HG02981 (cell line): Measurements from ENCODE around the gene NT5C3B.
"Not testable (repeated sequence)": the region's sequence is repeated elsewhere in the genome, so short reads cannot be mapped to it uniquely, and the experiment has no call there.

Experiments
- ATAC-seq: cut with Tn5 transposase; IDR thresholded peaks from one replicate; pipeline ENCODE4 v1.9.1; 2021; ENCODE audit warnings: mild to moderate bottlenecking, moderate library complexity; ENCODE audit not compliant: unreplicated experiment

NT5C3B gene

DNA sequence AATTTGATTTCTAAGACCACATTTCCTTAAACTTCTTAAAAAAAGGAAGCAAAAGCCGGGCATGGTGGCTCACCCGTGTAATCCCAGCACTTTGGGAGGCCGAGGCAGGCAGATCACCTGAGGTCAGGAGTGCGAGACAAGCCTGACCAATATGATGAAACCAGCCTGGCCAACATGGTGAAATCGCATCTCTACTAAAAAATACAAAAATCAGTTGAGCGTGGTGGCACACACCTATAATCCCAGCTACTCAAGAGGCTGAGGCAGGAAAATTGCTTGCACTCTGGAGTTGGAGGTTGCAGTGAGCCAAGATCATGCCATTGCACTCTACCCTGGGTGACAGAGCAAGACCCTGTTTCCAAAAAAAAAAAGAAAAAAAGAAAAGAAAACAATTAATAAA is 4.7 kb upstream of the NT5C3B start:
- ATAC-seq: not testable (repeated sequence)

DNA sequence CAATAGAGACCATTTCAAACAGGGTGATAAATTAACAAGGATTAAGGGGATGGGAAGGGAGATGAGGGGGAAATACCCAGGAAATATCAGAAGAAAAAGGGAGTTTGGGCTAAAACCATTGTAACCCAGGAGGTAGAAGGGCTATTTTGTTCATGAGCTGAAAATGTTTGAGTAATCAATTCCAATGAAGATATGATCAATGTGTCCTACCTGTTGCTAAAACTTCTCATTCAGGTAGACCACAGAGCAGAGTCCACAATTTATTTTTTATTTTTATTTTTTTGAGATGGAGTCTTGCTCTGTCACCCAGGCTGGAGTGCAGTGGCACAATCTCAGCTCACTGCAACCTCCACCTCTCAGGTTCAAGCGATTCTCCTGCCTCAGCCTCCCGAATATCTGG is 3.4 kb upstream of the NT5C3B start:
- ATAC-seq: not testable (repeated sequence)

DNA sequence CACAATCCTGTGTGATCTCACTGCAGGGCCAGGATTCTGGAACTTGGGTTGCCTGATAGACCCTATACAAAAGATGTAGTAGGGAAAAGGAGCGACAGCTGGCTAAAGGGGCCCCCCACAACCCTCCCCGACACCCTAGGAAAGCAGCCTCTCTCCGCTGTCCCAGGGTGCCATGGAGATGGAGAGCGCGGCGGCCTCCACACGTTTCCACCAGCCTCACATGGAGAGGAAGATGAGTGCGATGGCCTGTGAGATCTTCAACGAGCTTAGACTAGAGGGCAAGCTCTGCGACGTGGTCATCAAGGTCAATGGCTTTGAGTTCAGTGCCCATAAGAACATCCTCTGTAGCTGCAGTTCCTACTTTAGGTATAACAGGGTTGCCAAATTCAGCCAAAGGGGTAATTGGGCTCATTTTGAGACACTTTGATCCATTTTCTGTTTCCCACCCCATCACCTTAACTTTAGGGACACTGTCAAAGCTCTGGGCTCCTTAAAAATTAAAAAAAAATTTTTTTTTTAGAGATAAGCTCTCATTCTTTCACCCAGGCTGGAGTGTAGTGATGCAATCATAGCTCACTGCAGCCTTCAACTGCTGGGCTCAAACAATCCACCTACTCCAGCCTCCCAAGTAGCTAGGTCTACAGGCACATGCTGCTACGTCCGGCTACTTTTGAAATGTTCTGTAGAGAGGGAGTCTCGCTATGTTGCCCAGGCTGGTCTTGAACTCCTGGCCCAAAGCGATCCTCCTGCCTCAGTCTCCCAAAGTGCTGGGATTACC is 1.9 kb upstream of the NT5C3B start, which contains the start of gene KLHL10:
Gene KLHL10, plus strand, starts transcription at position 65 of the 778 bp plus-strand sequence. Its CDS starts 108 bp downstream, at position 173.
- ATAC-seq: no peak

DNA sequence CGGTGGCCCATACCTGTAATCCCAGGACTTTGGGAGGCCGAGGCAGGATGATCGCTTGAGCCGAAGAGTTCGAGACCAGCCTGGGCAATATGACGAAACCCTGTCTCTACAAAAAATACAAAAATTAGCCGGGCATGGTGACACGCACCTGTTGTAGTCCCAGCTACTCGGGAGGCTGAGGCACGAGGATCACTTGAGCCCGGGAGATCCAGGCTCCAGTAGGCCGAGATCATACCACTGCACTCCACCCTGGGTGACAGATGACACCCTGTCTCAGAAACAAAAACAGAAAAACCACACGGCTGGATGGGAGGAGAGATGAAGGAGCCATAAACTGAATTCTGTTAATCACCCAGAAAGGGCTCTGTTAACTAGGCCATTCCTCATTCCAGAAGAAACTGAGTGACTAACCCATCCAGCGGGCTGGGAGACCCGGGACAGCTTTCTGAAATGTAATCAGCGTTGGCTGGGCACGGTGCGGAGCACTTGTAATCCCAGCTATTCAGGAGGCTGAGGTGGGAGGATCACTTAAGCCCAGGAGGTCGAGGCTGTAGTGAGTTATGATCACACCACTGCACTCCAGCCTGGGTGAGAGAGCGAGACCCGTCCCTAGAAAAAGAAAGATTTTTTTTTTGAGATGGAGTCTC is 641 bp upstream of the NT5C3B start:
- no peak for ATAC-seq

DNA sequence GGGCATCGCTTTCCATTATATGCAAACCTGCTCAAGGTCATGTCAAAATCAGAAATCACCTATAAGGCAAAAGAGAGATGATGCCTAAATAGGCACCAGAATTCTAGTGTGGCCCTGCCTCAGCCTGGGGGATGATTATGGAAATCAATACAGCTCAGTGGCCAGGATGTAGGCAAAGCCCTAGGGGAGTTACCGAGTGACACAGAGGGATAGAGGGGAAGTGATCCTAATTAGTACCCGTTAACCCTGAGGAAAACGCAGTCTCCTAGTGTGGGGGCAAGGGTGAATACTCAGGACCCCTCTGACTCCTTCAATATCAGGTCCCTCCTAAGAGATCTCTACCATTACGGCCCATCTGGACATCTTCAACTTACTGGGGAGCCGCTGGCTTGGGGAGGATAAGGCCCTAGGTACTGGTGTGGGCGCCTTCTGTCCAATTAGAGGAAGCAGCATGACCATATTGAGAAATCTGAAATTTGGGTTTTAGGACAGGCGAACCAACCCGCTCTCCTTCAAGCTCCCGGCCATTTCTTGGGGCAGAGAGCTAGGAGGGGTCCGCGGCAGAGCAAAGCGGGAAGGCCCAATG is 725 bp downstream of the NT5C3B start:
- ATAC-seq: no peak

DNA sequence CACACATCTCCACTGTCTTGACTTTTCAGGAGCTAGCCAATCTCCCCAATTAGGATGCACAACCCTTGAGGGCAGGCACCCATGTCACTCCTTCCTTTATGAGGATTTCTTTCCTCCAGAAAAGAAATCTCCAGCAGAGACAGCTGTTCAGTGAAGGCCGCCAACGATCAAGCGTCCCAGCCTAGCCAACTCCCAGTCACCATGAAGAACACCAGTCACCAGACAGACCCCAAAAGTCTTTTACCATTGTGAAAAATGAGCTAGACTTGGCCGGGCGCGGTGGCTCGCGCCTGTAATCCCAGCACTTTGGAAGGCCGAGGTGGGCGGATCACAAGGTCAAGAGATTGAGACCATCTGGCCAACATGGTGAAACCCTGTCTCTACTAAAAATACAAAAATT is 6.1 kb downstream of the NT5C3B start:
- ATAC-seq: not testable (repeated sequence)

DNA sequence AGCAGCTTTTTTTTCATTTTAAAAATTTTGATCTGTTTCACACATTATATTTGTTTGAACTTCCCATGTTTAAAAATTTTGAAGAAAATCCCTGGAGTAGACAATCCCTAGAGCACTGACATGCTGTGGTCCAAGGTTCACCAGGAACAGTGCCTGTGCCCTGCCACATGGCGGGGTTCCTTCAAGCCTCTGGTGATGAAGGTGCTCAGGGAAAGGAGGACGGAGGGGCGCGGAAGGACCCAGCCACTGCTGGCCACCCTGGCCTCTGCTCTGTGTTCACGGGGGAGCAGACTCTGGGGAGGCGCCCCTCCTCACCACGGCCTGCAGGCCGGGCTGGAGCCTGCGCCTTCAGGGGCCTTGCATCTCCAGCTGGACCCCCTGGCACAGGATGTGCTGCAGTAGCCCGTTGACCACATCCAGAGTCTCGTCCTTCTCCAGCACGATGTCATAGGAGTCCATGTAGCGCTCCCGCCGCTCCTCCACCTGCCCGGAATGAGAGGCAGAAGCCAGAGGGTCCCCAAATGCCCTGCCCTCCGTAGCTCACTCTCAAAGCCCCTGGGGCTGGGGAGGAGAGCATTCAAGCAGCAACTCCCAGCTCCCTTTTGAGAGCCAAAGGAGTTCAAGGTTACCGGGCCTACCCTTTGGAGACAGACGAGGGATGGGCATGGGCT is 10.7 kb downstream of the NT5C3B start:
- no peak for ATAC-seq

DNA sequence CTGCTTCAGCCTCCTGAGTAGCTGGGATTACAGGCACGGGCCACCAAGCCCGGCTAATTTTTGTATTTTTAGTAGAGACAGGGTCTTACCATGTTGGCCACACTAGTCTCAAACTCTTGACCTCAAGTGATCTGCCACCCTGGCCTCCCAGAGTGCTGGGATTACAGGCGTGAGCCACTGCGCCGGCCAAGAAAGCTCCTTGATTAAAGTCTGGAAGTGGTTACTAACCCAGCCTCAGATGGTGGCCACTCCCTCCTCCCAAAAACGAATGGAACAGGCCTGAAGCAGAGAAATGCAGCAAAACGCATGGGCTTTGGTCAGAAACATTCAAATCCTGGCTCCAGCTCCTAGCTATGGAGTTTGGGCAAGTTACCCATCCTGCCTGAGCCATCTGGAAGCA is 11.9 kb downstream of the NT5C3B start:
- no peak for ATAC-seq

DNA sequence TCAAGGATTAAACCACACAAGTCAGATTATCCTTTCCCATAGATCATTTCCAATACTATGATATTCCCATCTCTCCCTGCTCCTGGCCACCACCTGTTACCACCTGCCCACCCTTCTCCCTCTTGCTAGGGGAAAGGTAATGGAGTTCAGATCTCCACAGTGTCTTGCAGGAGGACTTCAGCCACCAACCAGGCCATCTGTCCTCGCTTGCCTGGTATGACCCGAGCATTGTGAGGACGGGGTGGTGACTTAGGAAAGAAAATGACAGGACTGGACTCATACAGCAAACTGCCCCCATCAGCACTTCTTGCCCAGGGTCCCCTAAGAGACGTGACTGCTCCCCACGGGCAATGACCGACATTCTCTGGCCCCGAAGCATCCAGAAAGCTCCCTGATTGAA is 12.5 kb downstream of the NT5C3B start:
- ATAC-seq: no peak

DNA sequence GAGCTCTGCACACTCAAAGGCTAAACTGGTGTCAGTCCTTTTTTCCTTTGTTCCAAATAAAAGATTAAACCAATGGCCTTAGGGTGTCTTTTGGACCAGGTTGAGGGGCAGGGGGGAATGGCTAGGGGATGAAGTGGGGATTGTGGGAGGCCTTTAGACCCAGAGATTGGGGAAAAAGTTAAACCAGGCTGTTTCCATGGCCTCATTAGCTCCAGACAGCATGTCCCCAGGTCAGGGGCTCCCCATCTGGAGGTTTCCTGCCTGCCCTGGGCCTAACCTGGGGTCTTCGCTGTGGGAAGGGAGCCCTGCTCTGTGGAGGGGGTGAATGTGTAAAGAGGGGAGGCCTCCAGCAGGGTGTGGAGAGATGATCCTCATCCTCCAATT is 12.9 kb downstream of the NT5C3B start:
- ATAC-seq: no peak

DNA sequence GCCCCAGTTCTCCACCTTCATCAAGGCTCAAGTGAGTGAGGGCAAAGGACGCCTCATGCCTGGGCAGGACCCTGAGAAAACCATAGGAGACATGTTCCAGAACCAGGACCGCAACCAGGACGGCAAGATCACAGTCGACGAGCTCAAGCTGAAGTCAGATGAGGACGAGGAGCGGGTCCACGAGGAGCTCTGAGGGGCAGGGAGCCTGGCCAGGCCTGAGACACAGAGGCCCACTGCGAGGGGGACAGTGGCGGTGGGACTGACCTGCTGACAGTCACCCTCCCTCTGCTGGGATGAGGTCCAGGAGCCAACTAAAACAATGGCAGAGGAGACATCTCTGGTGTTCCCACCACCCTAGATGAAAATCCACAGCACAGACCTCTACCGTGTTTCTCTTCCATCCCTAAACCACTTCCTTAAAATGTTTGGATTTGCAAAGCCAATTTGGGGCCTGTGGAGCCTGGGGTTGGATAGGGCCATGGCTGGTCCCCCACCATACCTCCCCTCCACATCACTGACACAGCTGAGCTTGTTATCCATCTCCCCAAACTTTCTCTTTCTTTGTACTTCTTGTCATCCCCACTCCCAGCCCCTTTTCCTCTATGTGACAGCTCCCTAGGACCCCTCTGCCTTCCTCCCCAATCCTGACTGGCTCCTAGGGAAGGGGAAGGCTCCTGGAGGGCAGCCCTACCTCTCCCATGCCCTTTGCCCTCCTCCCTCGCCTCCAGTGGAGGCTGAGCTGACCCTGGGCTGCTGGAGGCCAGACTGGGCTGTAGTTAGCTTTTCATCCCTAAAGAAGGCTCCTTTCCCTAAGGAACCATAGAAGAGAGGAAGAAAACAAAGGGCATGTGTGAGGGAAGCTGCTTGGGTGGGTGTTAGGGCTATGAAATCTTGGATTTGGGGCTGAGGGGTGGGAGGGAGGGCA is 13.6 kb downstream of the NT5C3B start:
- ATAC-seq: no peak

DNA sequence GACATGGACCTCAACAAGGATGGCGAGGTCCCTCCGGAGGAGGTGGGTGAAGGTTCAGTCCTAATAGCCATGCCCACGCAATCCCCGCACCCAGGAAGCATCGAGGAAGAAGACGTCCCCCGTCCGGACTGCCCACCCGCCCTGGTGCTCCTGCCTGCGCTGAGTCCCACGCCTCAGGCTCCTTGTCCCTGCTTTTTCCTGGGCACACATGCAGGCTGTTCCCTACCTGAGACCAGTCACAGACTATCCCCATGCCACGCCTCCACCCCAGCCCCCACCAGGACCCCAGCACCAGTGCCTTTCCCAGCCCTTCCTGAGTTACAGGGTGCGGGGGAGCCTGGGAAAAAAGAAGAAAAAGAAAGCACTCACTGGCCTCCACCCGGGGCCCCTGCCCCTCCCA is 14.3 kb downstream of the NT5C3B start:
- no peak for ATAC-seq

DNA sequence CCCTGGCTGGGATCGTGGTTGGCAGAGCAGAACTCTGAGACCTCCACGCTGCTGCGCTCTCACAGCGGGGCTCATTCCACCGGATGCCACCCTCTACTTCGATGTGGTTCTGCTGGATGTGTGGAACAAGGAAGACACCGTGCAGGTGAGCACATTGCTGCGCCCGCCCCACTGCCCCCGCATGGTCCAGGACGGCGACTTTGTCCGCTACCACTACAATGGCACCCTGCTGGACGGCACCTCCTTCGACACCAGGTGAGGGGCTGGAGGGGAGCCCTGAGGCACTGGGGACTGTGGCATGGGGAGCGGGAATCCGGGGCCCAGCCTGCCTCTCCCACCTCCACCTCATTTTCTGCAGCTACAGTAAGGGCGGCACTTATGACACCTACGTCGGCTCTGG is 18.0 kb downstream of the NT5C3B start:
- ATAC-seq: no peak

DNA sequence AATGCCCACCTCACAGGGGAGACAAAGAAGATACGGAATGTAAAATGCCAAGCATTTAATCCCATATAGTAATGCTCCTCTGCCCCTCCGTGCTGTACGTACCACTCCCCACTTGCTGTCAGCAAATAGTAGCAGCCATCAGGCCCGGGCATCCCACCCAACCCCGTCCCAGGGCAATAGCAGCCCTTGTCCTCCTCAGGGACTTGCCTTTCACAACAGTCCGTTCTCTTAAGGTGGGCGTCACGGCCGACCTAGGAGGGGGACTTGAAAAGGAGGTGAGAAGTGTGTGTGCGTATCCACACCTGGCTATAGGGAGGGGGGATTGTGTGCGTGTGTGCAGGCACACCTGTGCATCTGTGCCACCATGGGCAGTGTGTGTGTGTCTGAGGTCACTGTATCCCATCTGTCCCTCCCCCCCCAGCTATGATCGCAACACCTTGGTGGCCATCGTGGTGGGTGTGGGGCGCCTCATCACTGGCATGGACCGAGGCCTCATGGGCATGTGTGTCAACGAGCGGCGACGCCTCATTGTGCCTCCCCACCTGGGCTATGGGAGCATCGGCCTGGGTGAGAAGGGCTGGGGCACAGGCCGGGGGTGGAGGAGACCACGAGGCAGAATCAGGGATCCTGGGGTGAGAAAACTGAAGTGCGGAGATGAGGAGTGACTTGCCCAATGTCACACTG is 19.3 kb downstream of the NT5C3B start:
- no peak for ATAC-seq

DNA sequence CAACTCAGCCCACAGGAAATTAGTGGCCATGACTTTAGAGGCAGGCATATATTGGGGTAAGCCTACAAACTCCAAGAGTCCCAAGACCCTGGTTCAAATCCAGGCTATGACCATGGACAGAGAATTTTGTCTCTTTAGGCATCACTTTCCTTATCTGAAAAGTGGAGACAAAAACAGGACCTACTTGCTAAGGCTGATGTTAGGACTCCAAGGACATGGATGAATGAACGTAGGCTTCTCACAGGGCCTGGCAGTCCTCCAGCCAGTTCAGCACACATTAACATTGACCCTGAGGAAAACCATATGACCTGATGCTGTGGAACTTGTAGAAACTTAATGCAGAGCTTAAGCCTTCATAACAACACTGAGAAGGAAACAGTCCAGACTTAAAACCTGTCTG is 21.8 kb downstream of the NT5C3B start:
- no peak for ATAC-seq

DNA sequence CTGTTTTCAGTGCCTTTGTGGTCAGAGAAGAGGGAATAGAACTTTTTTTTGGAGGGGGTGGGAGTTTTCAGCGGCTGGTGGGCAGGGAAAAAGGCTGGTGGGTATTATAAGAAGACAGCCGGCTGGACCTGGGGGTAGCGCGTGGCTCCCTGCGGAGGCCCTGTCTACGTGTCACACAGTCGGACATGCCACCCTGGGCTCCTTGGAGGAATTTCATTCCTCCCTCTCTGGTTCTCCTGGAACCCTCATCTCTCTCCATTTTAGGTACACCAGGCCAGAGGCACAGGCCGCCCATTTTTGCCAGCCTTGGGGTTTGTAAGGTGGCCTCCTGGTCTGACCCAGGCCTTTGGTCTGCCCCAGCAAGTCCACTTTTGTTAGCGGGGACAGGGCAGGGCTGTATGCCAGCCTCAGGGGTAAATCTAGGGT is 22.3 kb downstream of the NT5C3B start:
- no peak for ATAC-seq

DNA sequence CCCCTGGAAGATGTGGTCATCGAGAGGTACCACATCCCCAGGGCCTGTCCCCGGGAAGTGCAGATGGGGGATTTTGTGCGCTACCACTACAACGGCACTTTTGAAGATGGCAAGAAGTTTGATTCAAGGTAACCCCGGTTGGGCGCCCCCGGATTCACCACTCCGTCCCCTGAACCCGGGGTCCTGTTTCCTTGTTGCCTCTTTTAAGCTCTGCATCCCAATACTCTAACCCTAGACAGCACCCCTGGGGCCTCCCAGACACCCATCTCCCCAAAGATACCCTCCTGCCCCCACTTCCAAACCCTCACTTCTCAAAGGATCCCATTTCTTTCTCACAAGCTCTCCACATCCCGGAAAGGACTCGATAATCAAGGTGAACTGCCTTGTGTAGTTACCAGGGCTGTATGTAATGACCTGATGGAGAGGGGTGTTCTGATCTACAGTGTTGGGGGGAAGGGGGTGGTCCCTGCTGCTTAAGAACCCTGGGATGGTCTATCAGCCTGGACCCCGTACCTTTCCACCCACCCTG is 22.8 kb downstream of the NT5C3B start:
- no peak for ATAC-seq

DNA sequence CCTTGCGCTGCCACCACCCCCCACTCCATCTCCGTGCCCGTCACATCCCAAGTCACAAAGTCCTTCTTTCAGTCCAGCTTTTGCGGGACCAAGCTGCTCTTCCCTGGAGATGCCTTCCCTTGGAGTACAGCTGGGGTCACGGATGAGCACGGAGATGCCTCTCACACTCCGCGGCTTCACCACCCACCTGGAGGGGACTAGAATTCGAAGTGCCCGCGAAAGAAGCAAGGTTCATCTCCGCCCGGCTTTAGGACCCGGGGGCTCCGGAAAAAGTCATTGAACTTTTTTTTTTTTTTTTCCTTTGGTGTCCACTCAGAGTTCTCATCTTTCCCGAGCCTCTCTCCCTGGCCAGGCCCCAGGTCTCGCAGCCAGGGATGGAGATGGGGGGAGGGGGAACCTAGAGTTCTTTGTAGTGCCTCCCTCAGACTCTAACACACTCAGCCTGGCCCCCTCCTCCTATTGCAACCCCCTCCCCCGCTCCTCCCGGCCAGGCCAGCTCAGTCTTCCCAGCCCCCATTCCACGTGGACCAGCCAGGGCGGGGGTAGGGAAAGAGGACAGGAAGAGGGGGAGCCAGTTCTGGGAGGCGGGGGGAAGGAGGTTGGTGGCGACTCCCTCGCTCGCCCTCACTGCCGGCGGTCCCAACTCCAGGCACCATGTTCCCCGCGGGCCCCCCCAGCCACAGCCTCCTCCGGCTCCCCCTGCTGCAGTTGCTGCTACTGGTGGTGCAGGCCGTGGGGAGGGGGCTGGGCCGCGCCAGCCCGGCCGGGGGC is 23.5 kb downstream of the NT5C3B start, which contains the start of gene FKBP10:
Gene FKBP10, plus strand, starts transcription at position 624 of the 771 bp plus-strand sequence. Its CDS starts 31 bp downstream, at position 655.
- ATAC-seq: no peak
